ENCODE data around the gene SMU1. TPM values are rescaled to one million over a fixed set of nuclear protein-coding genes. Genes with fewer than 3 reads are reported as not detected.

SMU1 gene
- total RNA-seq, 1 experiment from 2014 or later, result 30.5 TPM

- Histone ChIP-seq H2AFZ (ENCODE audit: low read depth, low read length, poor library complexity, severe bottlenecking) (no peak overlapping the region), H4K20me1 (ENCODE audit: insufficient read depth) (no peaks in the 10 kb centered on the region), H3K79me2 (ENCODE audit: insufficient read depth, low read length) (0 out of 2 replicates have a peak, but pooled peaks cover 8% of the 10 kb centered on the region), H3K9me3 (ENCODE audit: control insufficient read depth in 1 of 2, insufficient read depth in 1 of 2, low read depth in 1 of 2, low read length in 2 of 2) (no peaks in the 10 kb centered on the region), H3K9ac (ENCODE audit: low read length) (no peak overlapping the region), H3K4me2 (ENCODE audit: low read length) (no peak overlapping the region), H3K27ac (ENCODE audit: low read depth, low read length) (no peak overlapping the region), H3K36me3 (ENCODE audit: control insufficient read depth in 1 of 2, insufficient read depth in 2 of 2, low read length in 2 of 2) (peaks cover 7 to 18% of the 10 kb centered on the region in 2 experiments), H3K4me3 (replicated peaks in 1 of 2; ENCODE audit: low read depth in 1 of 2, low read length in 2 of 2) (no peak overlapping the region), H3K27me3 (ENCODE audit: insufficient read depth, low read length) (no peaks in the 10 kb centered on the region), H3K4me1 (ENCODE audit: control insufficient read depth in 1 of 2, insufficient read depth in 2 of 2, low read length in 2 of 2) (no peaks in the 10 kb centered on the region), H3K9me2 (ENCODE audit: insufficient read depth) (no peaks in the 10 kb centered on the region)
- ChIA-PET POLR2A (interaction anchor here (1.5 kb wide), 1 partner anchor 30 kb away, joined by 3 read pairs; the partner anchor contains the start of gene SMU1), CTCF (no interaction called here), RAD21 (ENCODE audit: low non-redundant PET in 1 of 2, low total read pairs in 2 of 2, uncharacterized antibody in 2 of 2, unreplicated experiment in 2 of 2) (no interaction called here)
- DNase-seq (ENCODE audit: low read depth, low spot score) (no peak), ATAC-seq (no peak)
- intact Hi-C loops (cut with micrococcal nuclease), result no loop called here
- no peak for TF ChIP-seq TCF7L2 (IDR thresholded peaks at IDR 0.05; ENCODE audit: borderline replicate concordance, extremely low read depth, insufficient read depth, insufficient read length)
- no TSS peak for BruUV-seq (replicated peaks)
These were observed 30.4 kb downstream of the SMU1 start for GRCh38 chr9:33046061-33046460.

GRCh38 chr9:33044677-33045282, 31.7 kb downstream of the SMU1 start:
- intact Hi-C loops (cut with micrococcal nuclease), result no loop called here
- no peak overlapping the region for H3K4me3 ChIP-seq (replicated peaks in 1 of 2; ENCODE audit: low read depth in 1 of 2, low read length in 2 of 2)
- 0 out of 2 replicates have a peak, but pooled peaks cover 8% of the 10 kb centered on the region for H3K79me2 ChIP-seq (ENCODE audit: insufficient read depth, low read length)
- RAD21 ChIA-PET (ENCODE audit: low non-redundant PET in 1 of 2, low total read pairs in 2 of 2, uncharacterized antibody in 2 of 2, unreplicated experiment in 2 of 2), result no interaction called here
- H3K27me3 ChIP-seq (ENCODE audit: insufficient read depth, low read length), result no peaks in the 10 kb centered on the region
- BruUV-seq (replicated peaks), result no TSS peak
- no peak overlapping the region for H2AFZ ChIP-seq (ENCODE audit: low read depth, low read length, poor library complexity, severe bottlenecking)
- H3K4me1 ChIP-seq (ENCODE audit: control insufficient read depth in 1 of 2, insufficient read depth in 2 of 2, low read length in 2 of 2), result no peaks in the 10 kb centered on the region
- no peak overlapping the region for H3K27ac ChIP-seq (ENCODE audit: low read depth, low read length)
- H4K20me1 ChIP-seq (ENCODE audit: insufficient read depth), result no peaks in the 10 kb centered on the region
- DNase-seq (ENCODE audit: low read depth, low spot score) (no peak), ATAC-seq (peak; percentile 37; the same call in 1 of the 2 replicates)
- H3K9me3 ChIP-seq (ENCODE audit: control insufficient read depth in 1 of 2, insufficient read depth in 1 of 2, low read depth in 1 of 2, low read length in 2 of 2), result no peaks in the 10 kb centered on the region
- H3K9me2 ChIP-seq (ENCODE audit: insufficient read depth), result no peaks in the 10 kb centered on the region
- CTCF ChIA-PET, result no interaction called here
- H3K9ac ChIP-seq (ENCODE audit: low read length), result no peak overlapping the region
- peaks cover 7 to 18% of the 10 kb centered on the region in 2 experiments for H3K36me3 ChIP-seq (ENCODE audit: control insufficient read depth in 1 of 2, insufficient read depth in 2 of 2, low read length in 2 of 2)
- H3K4me2 ChIP-seq (ENCODE audit: low read length), result no peak overlapping the region
- POLR2A ChIA-PET, result no interaction called here
- TF ChIP-seq CTCF (IDR thresholded peaks at IDR 0.05 in 2 of 3, conservative IDR thresholded peaks at IDR 0.05 in 1 of 3; ENCODE audit: borderline replicate concordance in 1 of 3, insufficient read depth in 1 of 3, low read depth in 2 of 3, low read length in 2 of 3) (no peak), ZFX (IDR thresholded peaks at IDR 0.05) (no peak), MAX (IDR thresholded peaks at IDR 0.05) (no peak), EGR1 (IDR thresholded peaks at IDR 0.05; ENCODE audit: low read depth) (no peak), REST (IDR thresholded peaks at IDR 0.05; ENCODE audit: low read depth) (no peak), ZNF274 (IDR thresholded peaks at IDR 0.05; ENCODE audit: low read depth, low read length) (no peak), SP1 (IDR thresholded peaks at IDR 0.05; ENCODE audit: low read depth) (no peak), FOSL1 (IDR thresholded peaks at IDR 0.05; ENCODE audit: low read depth) (no peak)

All from HCT116 (cell line).